ENCODE data around the gene MAP1LC3B.
"Not testable (repeated sequence)": the region's sequence is repeated elsewhere in the genome, so short reads cannot be mapped to it uniquely, and the experiment has no call there.

MAP1LC3B gene

DNA sequence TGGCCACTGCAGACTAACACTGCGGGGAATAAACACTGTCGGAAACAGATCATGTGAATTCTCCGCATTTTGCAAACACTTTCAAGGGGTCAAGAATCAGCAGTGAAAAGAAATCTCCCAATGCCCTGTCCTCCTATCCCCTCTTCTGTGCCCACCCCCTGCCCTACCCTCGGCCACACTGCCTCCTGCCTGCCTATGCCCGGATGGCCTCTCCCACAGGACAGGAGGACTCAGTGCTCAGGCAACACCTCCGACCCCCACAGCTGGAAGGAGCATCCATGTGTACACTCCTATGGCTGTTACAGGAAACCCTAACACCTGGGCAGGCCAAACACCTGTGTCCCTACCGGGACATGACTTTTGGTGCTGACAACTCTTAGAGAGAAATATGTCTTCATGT is 33.0 kb upstream of the MAP1LC3B start:
- intact Hi-C loops (cut with DNase I), result no loop called here
- DNase-seq, result no peak

DNA sequence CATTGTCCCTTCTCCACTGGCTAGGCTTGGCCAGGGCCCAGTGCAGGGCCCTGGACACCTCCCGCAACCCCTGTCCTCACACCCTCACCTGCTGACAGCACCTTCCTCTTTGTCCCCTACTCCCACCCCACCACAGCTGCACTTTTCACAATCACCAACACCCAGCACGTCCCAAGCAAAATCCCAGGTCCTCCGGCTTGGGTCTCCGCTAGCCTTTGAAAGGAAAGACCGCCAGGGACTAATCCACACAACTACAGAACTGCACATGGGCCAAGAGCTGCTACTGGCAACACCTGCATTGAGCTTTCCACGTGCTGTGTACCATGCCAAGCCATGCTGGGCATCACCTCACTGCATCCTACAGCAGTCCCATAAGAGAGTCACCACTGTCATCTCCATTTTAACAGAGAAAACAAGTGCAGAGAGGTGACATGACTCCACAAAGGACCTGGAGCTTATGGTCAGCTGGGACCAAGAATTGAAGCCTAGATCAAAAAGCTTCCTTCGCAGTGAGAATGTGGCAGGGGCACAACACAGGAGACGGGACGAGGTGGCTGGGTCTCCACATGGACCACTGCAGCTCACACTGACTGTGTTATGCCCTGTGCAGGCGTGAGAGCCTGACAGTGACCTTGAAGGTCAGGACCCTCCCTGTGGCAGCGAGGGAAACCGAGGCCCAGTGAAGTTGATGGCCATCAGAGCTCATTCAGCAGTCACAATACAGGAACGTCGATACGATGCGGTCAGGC is 31.1 kb upstream of the MAP1LC3B start:
- no peak for DNase-seq
- intact Hi-C loops (cut with DNase I), result no loop called here

DNA sequence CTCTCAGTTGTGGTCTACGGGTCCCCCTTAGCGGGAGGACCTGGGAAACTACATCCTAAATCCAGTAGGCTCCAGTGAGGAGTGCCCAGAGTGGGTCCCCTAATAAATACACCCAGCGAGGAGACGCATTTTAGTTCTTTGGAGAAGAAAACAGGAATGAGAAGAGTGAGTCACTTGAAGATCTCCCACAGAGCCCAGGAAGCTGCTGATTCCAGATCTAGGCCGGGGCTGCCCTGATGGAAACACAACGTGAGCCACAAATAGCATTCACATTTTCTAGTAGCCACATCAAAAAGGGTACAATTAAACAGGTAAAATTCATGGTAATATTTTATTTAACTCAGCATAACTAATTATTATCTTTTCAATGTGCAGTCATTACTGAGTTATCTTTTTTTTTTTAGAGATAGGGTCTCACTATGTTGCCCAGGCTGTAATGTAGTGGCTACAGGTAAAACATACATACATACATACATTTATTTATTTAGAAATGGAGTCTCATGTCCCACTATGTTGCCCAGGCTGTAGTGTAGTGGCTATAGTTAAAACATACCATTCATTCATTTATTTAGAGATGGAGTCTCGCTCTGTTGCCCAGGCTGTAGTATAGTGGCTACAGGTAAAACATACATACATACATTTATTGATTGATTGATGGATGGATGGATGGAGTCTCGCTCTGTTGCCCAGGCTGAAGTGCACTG is 30.1 kb upstream of the MAP1LC3B start:
- intact Hi-C loops (cut with DNase I), result no loop called here
- peak in 1 of 10 donors; percentile 41 for DNase-seq

DNA sequence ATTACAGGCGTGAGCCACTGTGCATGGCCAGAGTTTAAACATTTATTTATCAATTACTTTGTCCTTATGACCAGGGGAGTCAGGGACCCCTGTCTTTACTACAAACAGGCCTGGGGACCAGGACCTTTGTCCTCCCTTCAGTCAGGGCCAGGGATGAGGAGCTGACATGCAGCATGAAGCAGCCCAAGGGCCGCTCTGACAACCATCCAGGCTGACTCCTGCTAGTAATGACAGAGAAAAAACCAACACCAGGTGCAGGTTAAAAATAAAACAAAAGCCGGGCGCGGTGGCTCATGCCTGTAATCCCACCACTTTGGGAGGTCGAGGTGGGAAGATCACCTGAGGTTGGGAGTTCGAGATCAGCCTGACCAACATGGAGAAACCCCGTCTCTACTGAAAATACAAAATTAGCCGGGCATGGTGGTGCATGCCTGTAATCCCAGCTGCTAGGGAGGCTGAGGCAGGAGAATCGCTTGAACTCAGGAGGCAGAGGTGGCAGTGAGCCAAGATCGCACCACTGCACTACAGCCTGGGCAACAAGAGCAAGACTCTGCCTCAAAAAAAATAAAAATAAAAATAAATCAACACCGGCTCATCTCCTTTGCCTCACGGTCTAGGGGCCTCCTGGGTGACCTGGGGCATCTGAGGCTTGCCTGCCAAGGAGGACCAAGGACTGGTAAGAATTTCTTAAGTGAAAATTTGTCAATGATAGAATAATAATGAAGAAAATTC is 29.1 kb upstream of the MAP1LC3B start:
- DNase-seq, result peak in 3 of 10 donors; percentile 40 to 75 (median 46)

DNA sequence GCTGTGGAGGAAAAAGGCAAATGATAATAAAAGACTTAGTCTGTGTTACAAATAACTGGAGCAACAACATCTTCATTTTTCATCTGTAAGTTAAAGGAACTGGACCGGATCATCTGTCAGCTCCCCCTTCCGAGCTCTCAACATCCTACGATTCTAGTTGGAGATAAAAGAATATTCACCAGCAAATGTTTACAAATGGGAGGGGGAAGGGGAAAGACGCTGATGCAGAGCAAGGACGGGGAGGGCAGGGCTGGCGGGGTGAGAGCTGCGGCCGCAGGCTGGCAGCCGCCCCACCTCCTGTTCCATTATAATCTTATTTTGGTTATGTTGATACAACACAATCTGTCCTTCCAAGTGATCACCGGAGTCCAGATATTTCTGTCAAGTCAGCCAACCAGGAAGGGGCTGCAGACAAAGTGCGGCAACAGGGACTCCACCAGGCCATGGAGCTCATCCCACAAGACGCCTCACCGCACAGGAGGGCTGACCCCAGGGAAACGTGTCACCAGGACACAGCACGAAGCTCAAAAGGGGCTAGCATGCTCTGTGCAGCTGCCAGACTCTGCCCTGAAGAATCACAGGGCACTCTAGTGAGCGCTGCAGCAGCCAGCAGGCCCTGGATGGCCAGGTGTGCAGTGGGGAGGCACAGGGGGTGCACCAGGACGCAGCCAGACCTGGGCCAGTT is 28.2 kb upstream of the MAP1LC3B start:
- peak in 3 of 10 donors; percentile 58 to 79 (median 78) for DNase-seq

More for the DNA sequence above, 29.1 kb upstream of the MAP1LC3B start:
- intact Hi-C loops (cut with DNase I), result not testable (repeated sequence)

DNA sequence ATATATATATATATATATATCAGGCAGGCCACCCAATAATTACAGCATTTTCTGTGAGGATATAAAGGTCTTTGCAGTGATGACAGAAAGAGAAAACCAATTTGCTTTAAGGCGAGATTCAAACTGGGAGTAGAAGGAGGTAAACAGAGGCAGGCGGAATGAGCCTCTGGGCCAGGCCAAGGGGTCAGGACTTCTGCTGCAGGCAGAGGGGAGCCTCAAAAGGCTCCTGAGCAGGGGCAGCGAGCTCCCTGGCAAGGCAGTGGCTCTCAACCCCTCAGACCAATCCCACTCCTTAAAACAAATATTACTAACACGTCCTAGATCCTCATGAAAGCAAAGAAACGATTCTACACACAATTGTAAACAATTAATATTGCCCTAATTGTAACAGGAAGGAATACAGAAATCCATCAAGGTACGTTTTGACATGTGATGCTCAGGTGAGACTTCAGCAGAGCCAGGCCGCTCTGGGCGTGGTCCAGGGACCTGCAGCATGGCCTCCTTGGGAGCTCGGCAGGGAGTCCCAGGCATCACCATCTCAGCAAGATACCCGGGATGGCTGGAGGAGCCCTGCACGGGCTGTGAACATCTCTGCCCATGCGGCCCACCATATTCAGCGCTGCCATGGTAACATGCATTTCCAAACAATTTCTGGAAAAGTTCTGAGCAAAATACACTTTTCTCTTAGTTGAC is 27.0 kb upstream of the MAP1LC3B start:
- intact Hi-C loops (cut with DNase I), result no loop called here

More for the DNA sequence above, 28.2 kb upstream of the MAP1LC3B start:
- intact Hi-C loops (cut with DNase I), result no loop called here

DNA sequence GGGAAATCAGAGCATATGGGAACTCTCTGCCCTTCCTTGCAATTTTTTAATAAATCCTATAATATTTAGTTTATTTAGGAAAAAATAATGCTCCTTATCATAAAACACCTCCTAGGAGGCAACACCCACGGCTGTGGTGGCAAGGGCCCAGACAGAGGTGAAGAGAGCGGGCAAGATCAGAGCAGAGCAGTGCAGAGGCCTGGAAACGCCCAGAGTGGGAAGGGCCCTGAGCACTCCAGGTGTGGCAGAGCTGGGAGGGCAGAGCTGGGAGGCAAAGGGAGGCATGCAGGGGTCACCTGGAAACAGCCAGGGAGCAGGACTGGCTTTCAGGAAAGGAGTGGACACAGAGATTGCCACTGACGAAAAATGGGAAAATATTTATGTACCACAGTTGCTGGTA is 25.8 kb upstream of the MAP1LC3B start:
- DNase-seq, result peak in 2 of 10 donors; percentile 38 to 53
- intact Hi-C loops (cut with DNase I), result no loop called here

More for the DNA sequence above, 27.0 kb upstream of the MAP1LC3B start:
- DNase-seq, result peak in 3 of 10 donors; percentile 29 to 69 (median 55)

DNA sequence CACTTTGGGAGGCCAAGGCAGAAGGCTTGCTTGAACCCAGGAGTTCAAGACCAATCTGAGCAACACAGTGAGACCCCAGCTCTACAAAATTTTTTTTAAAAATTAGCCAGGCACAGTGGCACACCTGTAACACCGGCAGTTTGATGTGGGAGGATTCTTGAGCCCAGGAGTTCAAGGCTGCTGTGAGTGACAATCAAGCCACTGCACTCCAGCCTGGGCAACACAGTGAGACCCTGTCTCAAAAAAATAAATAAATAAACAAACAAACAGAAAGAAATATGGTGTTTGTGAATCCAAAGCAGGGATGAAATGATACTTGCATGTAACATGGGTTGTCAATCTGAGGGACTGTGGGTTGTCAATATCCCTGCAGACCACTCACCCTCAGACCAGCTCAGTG is 25.2 kb upstream of the MAP1LC3B start:
- intact Hi-C loops (cut with DNase I), result no loop called here

DNA sequence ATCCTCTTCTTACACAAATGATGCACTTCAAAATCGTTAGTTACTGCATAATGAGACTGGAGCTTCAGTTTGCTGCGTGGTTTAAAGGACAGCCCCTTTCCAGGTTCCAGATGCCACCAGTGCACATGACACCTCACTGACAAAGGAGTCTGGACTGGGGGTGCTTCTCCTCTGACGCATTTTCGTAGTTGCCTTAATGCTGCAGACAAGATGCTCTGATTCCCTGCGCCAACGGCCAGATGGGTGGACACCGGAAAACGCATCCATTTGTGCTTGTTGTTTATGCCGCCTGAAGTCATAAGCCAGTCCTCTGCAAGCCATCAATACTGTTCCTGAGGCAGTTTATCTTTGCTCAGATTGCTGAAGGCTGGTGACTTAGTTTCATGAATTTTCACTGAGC is 24.6 kb upstream of the MAP1LC3B start:
- peak in 2 of 10 donors; percentile 19 to 32 for DNase-seq
- intact Hi-C loops (cut with DNase I), result no loop called here

More for the DNA sequence above, 25.2 kb upstream of the MAP1LC3B start:
- DNase-seq, result peak in 1 of 10 donors; percentile 7

DNA sequence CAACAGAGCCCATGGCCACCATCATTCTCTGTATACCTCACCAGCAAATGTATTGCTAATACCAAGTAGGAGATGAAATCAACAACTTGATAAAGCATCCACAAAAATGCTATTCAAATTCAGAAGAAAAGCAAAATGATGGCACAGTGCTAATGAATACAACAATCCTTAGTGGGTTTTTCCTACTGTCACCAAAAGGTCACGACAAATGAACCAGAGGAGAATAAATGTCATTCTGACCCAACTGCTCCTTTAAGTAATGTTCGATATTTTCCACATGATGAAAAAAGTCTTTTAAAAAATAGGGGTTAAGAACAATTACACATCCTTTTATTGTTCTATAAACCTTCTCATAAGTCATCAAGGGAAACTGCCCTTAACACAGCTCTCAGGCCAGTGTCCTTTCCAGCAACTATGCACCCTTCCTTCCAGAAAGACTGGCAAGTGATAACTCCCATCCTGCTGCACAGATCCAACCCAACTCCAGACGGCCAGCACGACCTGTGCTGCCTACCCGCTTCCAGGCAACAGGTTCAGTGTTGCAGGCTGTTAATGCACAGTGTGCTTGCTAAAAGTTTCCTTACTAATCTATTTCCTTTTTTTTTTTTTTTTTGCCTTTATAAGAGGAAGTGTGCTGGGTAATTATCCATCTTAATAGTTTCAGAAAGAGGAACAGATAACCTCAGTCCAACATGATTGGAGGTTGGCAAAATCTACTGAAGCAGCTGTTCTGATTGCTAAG is 23.9 kb upstream of the MAP1LC3B start:
- intact Hi-C loops (cut with DNase I), result no loop called here

DNA sequence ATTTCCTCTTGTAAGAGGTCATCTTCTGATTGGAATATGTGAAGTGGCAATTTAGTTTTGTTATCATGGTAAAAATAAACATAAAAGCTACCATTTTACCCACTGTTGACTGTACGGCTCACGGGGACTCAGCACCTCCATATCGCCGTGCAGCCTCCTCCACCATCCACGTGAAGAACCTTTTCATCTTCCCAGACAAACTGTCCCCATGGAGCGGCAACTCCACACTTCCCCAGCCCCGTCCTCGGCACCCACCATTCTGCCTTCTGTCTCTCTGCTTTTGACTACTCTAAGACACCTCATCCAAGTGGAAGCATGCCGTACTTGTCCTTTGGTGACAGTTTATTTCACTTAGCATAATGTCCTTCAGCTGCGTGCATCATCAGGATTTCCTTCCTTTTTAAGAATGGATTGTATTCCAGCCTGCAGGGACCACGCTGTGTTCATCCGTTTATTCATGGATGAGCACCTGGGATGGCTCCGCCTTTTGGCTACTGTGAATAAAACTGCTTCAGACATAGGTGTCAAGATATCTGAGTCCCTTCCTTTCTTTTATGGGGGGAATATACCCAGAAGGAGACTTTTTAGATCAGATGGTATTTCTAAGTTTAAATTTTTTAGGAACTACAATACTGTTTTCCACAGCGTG is 22.9 kb upstream of the MAP1LC3B start:
- intact Hi-C loops (cut with DNase I), result no loop called here
- peak in 2 of 10 donors; percentile 23 to 47 for DNase-seq

More for the DNA sequence above, 23.9 kb upstream of the MAP1LC3B start:
- peak in 1 of 10 donors; percentile 43 for DNase-seq

DNA sequence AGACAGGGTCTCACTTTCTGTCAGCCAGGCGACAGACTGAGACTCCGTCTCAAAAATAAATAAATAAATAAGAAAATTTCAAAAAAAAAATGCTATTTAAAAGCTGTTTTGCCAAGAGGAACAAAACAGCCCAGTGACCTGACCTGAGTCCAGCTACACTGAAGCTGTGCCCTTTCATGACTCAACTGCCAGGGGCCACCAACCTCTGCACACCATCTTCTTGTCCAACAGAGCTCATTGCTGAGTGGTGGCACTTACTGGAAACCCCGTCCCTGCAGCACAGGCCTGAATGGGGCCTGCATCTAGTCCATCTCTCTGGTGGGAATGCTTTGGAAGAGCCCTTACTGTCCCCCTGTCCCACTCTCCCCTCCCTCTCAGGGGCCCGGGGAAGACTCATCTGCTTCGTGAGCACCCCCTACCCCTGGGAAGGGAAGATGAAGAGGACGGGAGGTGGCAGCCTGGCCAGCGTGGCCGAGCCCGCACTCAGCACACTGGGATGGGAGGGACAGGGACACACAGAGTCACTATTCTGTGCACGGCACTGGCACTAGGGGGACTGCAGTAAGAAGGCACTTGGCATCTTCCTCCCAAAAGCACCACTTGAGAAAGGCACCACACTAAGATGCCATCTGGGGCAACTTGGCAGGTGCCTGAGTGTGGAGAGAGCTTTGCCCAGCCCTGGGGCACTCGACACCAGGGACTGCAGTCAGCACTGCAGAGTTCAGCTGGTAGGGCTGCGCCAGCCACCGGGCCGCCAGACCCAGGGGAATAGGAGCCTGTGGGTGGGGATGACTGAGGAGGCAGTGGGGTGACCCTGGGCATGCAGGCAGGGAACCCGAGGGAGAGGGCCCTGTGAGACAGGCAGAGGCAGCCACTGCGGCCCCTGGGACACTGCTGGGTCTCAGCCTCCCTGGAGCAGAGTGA is 22.1 kb upstream of the MAP1LC3B start:
- peak in 3 of 10 donors; percentile 66 to 85 (median 82) for DNase-seq
- intact Hi-C loops (cut with DNase I), result no loop called here

DNA sequence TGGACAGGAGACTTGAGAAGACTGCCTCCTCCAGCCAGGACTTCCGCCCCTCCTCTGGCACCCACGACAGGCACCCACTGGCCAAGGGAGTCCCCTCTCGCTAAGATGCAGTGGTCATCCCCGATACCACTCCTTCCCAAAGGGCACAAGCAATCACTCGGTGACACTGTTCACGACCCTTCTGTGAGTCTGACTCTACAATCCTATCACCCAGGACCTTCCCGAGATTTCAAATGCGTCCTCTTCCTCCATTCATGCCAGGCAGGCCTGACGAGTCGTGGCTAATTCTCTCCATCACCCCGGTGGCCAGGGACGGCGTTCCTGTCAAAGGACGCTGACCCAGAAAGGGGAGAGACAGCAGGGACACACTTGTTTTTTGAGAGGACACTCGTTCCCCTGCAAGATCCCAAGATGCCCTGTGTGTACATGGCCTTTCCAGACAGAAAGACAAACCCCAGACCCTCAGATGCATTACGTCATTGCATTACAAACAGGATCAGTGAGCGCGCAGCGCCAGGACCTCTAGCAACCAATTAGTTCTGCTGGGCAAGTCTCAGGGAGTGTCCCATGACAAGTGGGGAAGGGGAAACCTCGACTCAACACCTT is 20.8 kb upstream of the MAP1LC3B start:
- peak in 3 of 10 donors; percentile 50 to 58 (median 54) for DNase-seq
- intact Hi-C loops (cut with DNase I), result no loop called here

DNA sequence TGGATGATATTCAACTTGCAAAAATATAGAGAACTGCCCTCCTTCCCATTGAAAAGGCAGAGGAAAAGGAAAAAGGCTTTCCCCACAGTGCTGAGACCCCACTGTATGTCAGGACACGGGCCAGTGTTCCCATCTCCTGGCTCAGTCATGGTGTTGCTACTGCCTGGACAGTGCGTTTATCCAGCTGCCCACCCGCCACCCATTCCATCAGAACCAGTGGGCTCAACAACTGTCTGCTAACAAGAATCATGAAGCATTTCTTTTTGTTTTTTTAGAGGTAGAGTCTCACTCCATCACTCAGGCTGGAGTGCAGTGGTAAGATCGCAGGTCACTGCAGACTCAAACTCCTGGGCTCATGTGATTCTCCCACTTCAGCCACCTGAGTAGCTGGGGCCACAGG is 19.8 kb upstream of the MAP1LC3B start:
- intact Hi-C loops (cut with DNase I), result no loop called here
- peak in 3 of 10 donors; percentile 7 to 63 (median 39) for DNase-seq

DNA sequence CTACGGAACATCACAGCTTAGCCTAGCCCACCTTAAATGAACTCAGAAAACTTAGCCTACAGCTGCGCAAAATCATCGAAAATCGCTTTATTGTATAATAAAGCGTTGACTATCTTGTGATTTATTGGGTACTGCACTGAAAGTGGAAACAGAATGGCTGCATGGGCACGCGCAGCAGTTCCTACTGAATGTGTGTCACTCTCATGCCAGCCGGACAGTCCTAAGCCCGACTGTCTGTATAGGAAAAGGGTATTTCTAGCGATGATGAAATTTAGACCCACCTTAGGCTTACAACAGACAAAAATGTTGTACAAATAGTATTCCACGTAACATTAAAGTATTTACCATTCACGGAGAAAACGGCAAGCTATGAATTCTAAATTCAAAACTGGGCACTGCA is 17.8 kb upstream of the MAP1LC3B start:
- intact Hi-C loops (cut with DNase I), result no loop called here
- DNase-seq, result peak in 2 of 10 donors; percentile 20 to 62

DNA sequence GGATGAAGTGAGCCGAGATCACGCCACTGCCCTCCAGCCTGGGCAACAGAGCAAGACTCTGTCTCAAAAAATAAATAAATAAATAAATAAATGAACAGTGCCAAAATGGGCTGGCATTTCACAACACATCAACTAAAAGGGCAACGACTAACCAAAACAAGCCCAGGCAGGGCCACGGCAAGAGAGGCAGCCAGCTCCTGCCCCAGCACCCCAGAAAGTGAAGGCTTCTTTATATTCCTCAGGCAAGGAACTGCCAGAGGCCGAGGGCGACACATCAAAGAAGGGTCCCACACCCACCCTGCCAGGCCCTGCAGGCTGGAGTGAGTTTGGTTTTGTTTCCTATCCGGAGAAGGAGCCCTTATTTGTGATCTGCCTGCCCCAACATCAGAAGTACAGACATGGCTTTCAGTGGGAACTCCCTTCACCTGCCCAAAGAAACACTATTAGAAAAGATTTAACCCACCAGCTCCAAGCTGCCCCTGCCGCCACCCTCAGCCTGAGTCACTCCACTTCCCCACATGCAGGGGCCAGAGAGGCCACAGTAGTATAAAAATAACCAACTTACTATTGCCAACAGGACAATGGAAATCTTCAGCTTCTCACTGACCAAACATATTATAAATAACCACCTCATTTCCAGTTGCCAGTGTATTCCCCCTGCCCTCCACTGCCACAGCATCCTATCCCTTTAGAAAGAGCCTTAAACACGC is 16.6 kb upstream of the MAP1LC3B start:
- DNase-seq, result peak in 2 of 10 donors; percentile 52 to 60
- intact Hi-C loops (cut with DNase I), result no loop called here
